22Rv1 (cell line): ENCODE data around the gene MGAT5.

ENCODE experiments used
- ZFX ChIP-seq: fragments of 450-650 bp; IDR thresholded peaks from 2 replicates; pipeline ENCODE4 v1.6.1; 2017; ENCODE audit warnings: antibody characterized with exemption, borderline replicate concordance
- TF ChIP-seq, protein P1 (sequence below): fragments of 450-650 bp; IDR thresholded peaks from 2 replicates; pipeline ENCODE4 v1.5.1; 2017; ENCODE audit warnings: mild to moderate bottlenecking

DNA sequence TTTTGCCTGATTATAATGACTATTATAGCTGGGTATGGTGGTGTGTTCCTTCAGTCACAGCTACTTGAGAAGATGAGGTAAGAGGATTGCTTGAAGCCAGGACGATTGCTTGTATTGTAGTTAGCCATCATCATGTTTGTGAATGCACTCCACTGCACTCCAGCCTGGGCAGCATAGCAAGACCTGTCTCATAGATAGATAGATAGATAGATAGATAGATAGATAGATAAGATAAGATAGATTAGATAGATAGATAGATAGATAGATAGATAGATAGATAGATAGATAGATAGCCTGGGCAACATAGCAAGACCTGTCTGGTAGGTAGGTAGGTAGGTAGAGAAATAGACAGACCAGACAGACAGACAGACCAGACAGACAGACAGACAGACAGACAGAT, 127.3 kb downstream of the MGAT5 start:
- TF ChIP-seq, protein P1, sequence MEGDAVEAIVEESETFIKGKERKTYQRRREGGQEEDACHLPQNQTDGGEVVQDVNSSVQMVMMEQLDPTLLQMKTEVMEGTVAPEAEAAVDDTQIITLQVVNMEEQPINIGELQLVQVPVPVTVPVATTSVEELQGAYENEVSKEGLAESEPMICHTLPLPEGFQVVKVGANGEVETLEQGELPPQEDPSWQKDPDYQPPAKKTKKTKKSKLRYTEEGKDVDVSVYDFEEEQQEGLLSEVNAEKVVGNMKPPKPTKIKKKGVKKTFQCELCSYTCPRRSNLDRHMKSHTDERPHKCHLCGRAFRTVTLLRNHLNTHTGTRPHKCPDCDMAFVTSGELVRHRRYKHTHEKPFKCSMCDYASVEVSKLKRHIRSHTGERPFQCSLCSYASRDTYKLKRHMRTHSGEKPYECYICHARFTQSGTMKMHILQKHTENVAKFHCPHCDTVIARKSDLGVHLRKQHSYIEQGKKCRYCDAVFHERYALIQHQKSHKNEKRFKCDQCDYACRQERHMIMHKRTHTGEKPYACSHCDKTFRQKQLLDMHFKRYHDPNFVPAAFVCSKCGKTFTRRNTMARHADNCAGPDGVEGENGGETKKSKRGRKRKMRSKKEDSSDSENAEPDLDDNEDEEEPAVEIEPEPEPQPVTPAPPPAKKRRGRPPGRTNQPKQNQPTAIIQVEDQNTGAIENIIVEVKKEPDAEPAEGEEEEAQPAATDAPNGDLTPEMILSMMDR, result no peak
- TF ChIP-seq ZFX, result no peak
